HL-60 (cell line): ENCODE results near the gene DOK6.

Experiments
- DNase-seq, 2 experiments: peaks; one replicate each; pipeline ENCODE4 v3.0.0-alpha.2; 2010 to 2020; ENCODE audit warnings: low read depth in 1 of 2, low spot score in 1 of 2
- H3K27ac ChIP-seq: fragments of 250-450 bp; sonication (Bioruptor Pico); replicated peaks from 2 replicates; pipeline ENCODE4 v1.5.1; 2020; ENCODE audit warnings: mild to moderate bottlenecking, moderate library complexity
- H3K27me3 ChIP-seq: fragments of 250-450 bp; sonication (Bioruptor Pico); 2 replicates; pipeline ENCODE4 v1.5.1; 2021; ENCODE audit warnings: mild to moderate bottlenecking, moderate library complexity; ENCODE audit not compliant: insufficient read depth, poor library complexity, severe bottlenecking
- H3K4me3 ChIP-seq: replicated peaks from 2 replicates; pipeline ENCODE4 v1.5.1; 2011; ENCODE audit warnings: mild to moderate bottlenecking, control low read depth, low read length; ENCODE audit not compliant: insufficient read depth
- GABPA ChIP-seq: IDR thresholded peaks from 2 replicates; pipeline ENCODE4 v1.6.1; 2012; ENCODE audit warnings: low read depth
- POLR2AphosphoS5 ChIP-seq: IDR thresholded peaks from 2 replicates; pipeline ENCODE4 v1.6.1; 2012; ENCODE audit warnings: low read depth
- SPI1 ChIP-seq: IDR thresholded peaks from 2 replicates; pipeline ENCODE4 v1.6.1; 2012; ENCODE audit warnings: low read depth, mild to moderate bottlenecking, borderline replicate concordance
- TF ChIP-seq, protein P1 (sequence below): IDR thresholded peaks from one replicate; pipeline ENCODE4 v1.5.1; 2011; ENCODE audit warnings: low read length, control low read depth, inconsistent platforms; ENCODE audit not compliant: insufficient read depth
- TF ChIP-seq, protein P2 (sequence below): IDR thresholded peaks from 2 replicates; pipeline ENCODE4 v1.6.1; 2012; ENCODE audit warnings: low read depth; ENCODE audit not compliant: insufficient replicate concordance

The DOK6 gene

DNA sequence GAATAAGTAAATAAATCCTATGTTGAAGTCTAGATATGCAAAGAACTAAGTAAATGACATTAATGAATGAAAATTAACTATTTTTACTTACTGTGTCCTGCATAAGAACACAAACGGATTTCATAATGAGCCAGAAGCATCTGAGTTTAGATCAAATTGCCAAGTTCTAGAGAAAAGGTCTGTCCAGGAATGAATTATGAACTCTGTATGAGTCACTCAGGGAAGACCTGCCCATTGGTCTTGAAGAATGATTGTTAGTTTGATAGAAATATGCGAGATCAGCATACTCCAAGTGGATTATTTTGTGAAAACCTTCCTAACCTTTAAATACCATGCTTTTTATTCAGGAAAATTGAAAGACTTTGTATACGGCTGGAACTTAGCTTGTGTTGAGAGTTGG, 189.5 kb downstream of the DOK6 start:
- no peak overlapping the region for H3K27ac ChIP-seq
- DNase-seq = no peak
- TF ChIP-seq, protein P1, sequence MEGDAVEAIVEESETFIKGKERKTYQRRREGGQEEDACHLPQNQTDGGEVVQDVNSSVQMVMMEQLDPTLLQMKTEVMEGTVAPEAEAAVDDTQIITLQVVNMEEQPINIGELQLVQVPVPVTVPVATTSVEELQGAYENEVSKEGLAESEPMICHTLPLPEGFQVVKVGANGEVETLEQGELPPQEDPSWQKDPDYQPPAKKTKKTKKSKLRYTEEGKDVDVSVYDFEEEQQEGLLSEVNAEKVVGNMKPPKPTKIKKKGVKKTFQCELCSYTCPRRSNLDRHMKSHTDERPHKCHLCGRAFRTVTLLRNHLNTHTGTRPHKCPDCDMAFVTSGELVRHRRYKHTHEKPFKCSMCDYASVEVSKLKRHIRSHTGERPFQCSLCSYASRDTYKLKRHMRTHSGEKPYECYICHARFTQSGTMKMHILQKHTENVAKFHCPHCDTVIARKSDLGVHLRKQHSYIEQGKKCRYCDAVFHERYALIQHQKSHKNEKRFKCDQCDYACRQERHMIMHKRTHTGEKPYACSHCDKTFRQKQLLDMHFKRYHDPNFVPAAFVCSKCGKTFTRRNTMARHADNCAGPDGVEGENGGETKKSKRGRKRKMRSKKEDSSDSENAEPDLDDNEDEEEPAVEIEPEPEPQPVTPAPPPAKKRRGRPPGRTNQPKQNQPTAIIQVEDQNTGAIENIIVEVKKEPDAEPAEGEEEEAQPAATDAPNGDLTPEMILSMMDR = no peak
- TF ChIP-seq, protein P2, sequence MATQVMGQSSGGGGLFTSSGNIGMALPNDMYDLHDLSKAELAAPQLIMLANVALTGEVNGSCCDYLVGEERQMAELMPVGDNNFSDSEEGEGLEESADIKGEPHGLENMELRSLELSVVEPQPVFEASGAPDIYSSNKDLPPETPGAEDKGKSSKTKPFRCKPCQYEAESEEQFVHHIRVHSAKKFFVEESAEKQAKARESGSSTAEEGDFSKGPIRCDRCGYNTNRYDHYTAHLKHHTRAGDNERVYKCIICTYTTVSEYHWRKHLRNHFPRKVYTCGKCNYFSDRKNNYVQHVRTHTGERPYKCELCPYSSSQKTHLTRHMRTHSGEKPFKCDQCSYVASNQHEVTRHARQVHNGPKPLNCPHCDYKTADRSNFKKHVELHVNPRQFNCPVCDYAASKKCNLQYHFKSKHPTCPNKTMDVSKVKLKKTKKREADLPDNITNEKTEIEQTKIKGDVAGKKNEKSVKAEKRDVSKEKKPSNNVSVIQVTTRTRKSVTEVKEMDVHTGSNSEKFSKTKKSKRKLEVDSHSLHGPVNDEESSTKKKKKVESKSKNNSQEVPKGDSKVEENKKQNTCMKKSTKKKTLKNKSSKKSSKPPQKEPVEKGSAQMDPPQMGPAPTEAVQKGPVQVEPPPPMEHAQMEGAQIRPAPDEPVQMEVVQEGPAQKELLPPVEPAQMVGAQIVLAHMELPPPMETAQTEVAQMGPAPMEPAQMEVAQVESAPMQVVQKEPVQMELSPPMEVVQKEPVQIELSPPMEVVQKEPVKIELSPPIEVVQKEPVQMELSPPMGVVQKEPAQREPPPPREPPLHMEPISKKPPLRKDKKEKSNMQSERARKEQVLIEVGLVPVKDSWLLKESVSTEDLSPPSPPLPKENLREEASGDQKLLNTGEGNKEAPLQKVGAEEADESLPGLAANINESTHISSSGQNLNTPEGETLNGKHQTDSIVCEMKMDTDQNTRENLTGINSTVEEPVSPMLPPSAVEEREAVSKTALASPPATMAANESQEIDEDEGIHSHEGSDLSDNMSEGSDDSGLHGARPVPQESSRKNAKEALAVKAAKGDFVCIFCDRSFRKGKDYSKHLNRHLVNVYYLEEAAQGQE = no peak
- TF ChIP-seq POLR2AphosphoS5 (no peak), GABPA (no peak), SPI1 (no peak)
- H3K4me3 ChIP-seq = no peak overlapping the region
- H3K27me3 ChIP-seq = no peaks in the 10 kb centered on the region

DNA sequence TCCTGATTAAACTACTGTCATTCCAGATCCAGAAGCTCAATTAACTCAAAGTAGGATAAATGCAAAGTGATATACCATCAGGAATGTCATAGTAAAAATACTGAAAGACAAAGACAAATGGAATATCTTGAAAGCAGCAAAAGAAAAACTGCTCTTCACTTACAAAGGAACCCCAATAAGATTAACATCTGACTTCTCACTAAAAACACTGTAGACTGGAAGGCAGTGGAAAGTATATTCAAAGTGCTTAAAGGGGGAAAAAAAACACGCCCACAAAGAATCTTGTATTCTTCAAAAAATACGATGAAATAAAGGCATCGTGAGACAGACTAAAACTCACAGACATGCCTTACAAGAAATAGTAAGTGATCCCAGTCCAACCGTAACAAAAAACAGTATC, 195.7 kb downstream of the DOK6 start:
- TF ChIP-seq GABPA (no peak), POLR2AphosphoS5 (no peak), SPI1 (no peak)
- TF ChIP-seq, protein P1 = no peak
- TF ChIP-seq, protein P2 = no peak

DNA sequence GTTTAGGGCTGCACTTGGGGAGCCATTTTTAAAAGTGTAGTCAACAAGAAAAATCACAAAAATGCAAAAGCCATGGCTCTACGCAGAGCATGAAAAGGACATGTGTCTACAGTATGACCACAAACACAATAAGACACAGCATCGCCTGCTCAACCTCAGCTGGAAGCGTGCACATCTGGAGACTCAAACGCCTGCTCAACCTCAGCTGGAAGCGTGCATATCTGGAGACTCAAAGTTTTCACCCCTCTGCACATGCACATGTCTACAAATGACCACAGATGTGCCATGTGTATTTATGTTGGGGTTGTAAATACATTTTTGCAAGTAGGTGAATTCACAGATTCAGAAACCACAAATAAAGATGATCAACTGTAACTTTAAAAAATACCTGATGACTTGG, 196.9 kb downstream of the DOK6 start:
- H3K4me3 ChIP-seq = no peak overlapping the region
- TF ChIP-seq SPI1 (no peak), GABPA (no peak), POLR2AphosphoS5 (no peak)
- TF ChIP-seq, protein P2 = no peak
- TF ChIP-seq, protein P1 = no peak
- no peaks in the 10 kb centered on the region for H3K27me3 ChIP-seq
- H3K27ac ChIP-seq = no peak overlapping the region
- no peak for DNase-seq

More for the DNA sequence above, 195.7 kb downstream of the DOK6 start:
- no peak for DNase-seq
- Histone ChIP-seq H3K27ac (no peak overlapping the region), H3K4me3 (no peak overlapping the region), H3K27me3 (no peaks in the 10 kb centered on the region)
